Endothelial cell of umbilical vein (primary cell): ENCODE measurements around the gene STX5. TPM values are rescaled to one million over a fixed set of nuclear protein-coding genes. Genes with fewer than 3 reads are reported as not detected.
"Not testable (repeated sequence)": the region's sequence is repeated elsewhere in the genome, so short reads cannot be mapped to it uniquely, and the experiment has no call there.

ENCODE experiments used
- BruUV-seq: library from RNA; stranded (reverse); fragments of 400-500 nt; replicated peaks from 2 replicates; lab custom pipeline; 2021; lab: Mats Ljungman, UMichigan
- CTCF ChIA-PET: fragments of 300-600, 350-600 bp; sonication (Branson Sonifier 250); formaldehyde crosslinking; loops from one replicate; lab custom pipeline; 2021; ENCODE audit warnings: antibody characterized with exemption, inconsistent platforms; lab: Charles Lee
- POLR2A ChIA-PET: fragments of 300-600, 350-600 bp; sonication (Branson Sonifier 250); formaldehyde crosslinking; loops from one replicate; lab custom pipeline; 2021; ENCODE audit warnings: antibody characterized with exemption, inconsistent platforms; lab: Charles Lee
- DNase-seq: peaks from one replicate; pipeline ENCODE4 v3.0.0-alpha.2; 2011; ENCODE audit warnings: low read depth, low spot score
- FAIRE-seq: peaks from 2 replicates; lab custom pipeline; 2011; peaks lifted over from hg19 to GRCh38; lab: Jason Lieb, UNC
- H2AFZ ChIP-seq: 2 replicates; pipeline ENCODE4 v1.6.0; 2012; ENCODE audit warnings: low read depth, low read length, control low read depth, inconsistent platforms
- H3K27ac ChIP-seq: 2 replicates; pipeline ENCODE4 v1.5.1; 2011; ENCODE audit warnings: low read depth, mild to moderate bottlenecking, control low read depth, low read length, moderate library complexity; ENCODE audit not compliant: insufficient read depth
- H3K27me3 ChIP-seq, 2 experiments: 2 replicates each; pipeline versions ENCODE4 v1.6.0 to v1.6.1; 2011; ENCODE audit warnings: low read length in 2 of 2, mixed read lengths in 1 of 2; ENCODE audit not compliant: control insufficient read depth in 2 of 2, insufficient read depth in 2 of 2
- H3K36me3 ChIP-seq, 2 experiments: 2 replicates in 1 of 2; 3 replicates in 1 of 2; pipeline ENCODE4 v1.5.1; 2011; ENCODE audit warnings: low read length in 2 of 2, mild to moderate bottlenecking in 1 of 2, moderate library complexity in 1 of 2; ENCODE audit not compliant: control insufficient read depth in 2 of 2, insufficient read depth in 2 of 2; ENCODE audit errors: extremely low read depth in 1 of 2
- H3K4me1 ChIP-seq: 3 replicates; pipeline ENCODE4 v1.5.1; 2011; ENCODE audit warnings: mild to moderate bottlenecking, low read length; ENCODE audit not compliant: control insufficient read depth, insufficient read depth; ENCODE audit errors: extremely low read depth
- H3K4me2 ChIP-seq: 2 replicates; pipeline ENCODE4 v1.6.1; 2011; ENCODE audit warnings: low read length, control low read depth, mixed read lengths; ENCODE audit not compliant: insufficient read depth
- H3K4me3 ChIP-seq, 3 experiments: fragments of 200-600 bp in 1 of 3; sonication (generic), shearing (Covaris generic) in 1 of 3; replicated peaks in 1 of 3; 2 replicates each; pipeline ENCODE4 v1.5.1; 2011 to 2016; ENCODE audit warnings: control low read depth in 3 of 3, low read length in 3 of 3, mild to moderate bottlenecking in 2 of 3, inconsistent platforms in 1 of 3, low read depth in 1 of 3, moderate library complexity in 1 of 3; ENCODE audit not compliant: insufficient read depth in 1 of 3
- H3K79me2 ChIP-seq: 2 replicates; pipeline ENCODE4 v1.6.0; 2012; ENCODE audit warnings: low read length, inconsistent platforms; ENCODE audit not compliant: control insufficient read depth, insufficient read depth
- H3K9ac ChIP-seq: replicated peaks from 2 replicates; pipeline ENCODE3; 2011; ENCODE audit warnings: low read length, control low read depth; ENCODE audit not compliant: insufficient read depth; ENCODE audit errors: extremely low read depth
- H3K9me1 ChIP-seq: replicated peaks from 3 replicates; pipeline ENCODE4 v1.6.0; 2011; ENCODE audit warnings: mild to moderate bottlenecking, low read length; ENCODE audit not compliant: control insufficient read depth, insufficient read depth; ENCODE audit errors: extremely low read depth
- H3K9me3 ChIP-seq: replicated peaks from 2 replicates; pipeline ENCODE4 v1.5.1; 2012; ENCODE audit warnings: low read length, inconsistent platforms; ENCODE audit not compliant: control insufficient read depth, insufficient read depth
- H4K20me1 ChIP-seq: replicated peaks from 2 replicates; pipeline ENCODE3; 2011; ENCODE audit warnings: mild to moderate bottlenecking, low read length; ENCODE audit not compliant: control insufficient read depth, insufficient read depth; ENCODE audit errors: extremely low read depth
- JUN ChIP-seq: IDR thresholded peaks from 2 replicates; pipeline ENCODE4 v1.6.1; 2011; ENCODE audit warnings: borderline replicate concordance, low read depth; ENCODE audit not compliant: insufficient read length, insufficient read depth
- MYC ChIP-seq: IDR thresholded peaks from one replicate; pipeline ENCODE4 v1.6.1; 2011; ENCODE audit warnings: mild to moderate bottlenecking, low read depth, low read length
- dilution Hi-C: fragments of 300-500 bp; cut with MboI; formaldehyde crosslinking; loops from one replicate; pipeline ENCODE4 v1.15.0; 2019; ENCODE audit warnings: low sequenced_read_pairs; ENCODE audit not compliant: extremely low pct_ligation_motif_present
- intact Hi-C: fragments of 100-400 bp; cut with micrococcal nuclease; formaldehyde crosslinking; loops from one replicate; pipeline ENCODE4 v1.10.0; 2022
- polyA plus RNA-seq, 4 experiments: library from polyadenylated mRNA; depleted of rRNA in 3 of 4; stranded (reverse) in 3 of 4; unstranded in 1 of 4; fragments of >200 nt; gene quantifications; 2 replicates each; pipeline versions ENCODE4 v1.2.1 to v1.2.3, GENCODE V29; 2011 to 2012; ENCODE audit warnings: missing spikeins in 1 of 4
- total RNA-seq: library from RNA; stranded (reverse); gene quantifications from 2 replicates; pipeline ENCODE4 v1.2.3, GENCODE V29; 2021
- TF ChIP-seq, protein P1 (sequence below), 2 donors: IDR thresholded peaks; 1 replicate in 1 of 2; 2 replicates in 1 of 2; pipeline ENCODE4 v1.5.1; 2011; ENCODE audit warnings: low read length in 2 of 2, mild to moderate bottlenecking in 2 of 2, moderate library complexity in 2 of 2, control low read depth in 1 of 2, inconsistent platforms in 1 of 2, low read depth in 1 of 2; ENCODE audit not compliant: insufficient read depth in 1 of 2; ENCODE audit errors: extremely low read depth in 1 of 2

The STX5 gene
- total and polyA plus RNA-seq, 2 donors (not counting 3 experiments of a cell fraction or from before 2014, with no cell fraction given): 41.3 to 46.4 TPM

DNA sequence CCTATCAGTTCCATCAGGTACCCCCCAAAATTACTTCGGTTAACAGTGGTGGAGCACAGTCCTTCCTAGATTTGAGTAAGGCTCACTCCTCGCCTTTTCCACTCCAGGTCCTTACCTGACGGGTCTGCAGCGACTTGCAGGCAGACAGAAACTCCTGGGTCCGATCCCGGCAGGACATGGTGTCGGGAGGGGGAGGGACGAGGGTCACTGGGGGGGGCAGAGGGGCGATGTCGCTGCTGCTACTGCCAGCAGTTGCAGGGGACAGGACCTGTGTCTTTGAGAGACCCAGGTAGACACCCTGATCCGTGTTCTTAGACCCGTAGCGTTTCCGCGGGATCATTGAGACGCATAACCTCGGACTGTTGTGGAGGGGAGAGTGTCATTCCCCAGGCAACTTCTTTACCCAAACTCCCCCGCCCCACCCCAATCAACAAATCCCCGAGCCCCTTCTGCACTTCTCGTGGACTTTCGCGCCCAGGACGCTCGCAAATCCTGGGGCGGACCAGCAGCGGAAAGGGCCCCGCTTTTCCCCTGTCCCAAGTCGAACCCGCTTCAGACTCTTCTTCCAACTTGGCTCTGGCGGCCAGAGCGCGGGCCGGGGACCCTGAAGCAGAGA lies 839 bp downstream of the STX5 start:
- H3K27me3 ChIP-seq: no peaks in the 10 kb centered on the region
- no peak for DNase-seq
- H4K20me1 ChIP-seq: no peaks in the 10 kb centered on the region
- no peak for TF ChIP-seq JUN
- TF ChIP-seq, protein P1, sequence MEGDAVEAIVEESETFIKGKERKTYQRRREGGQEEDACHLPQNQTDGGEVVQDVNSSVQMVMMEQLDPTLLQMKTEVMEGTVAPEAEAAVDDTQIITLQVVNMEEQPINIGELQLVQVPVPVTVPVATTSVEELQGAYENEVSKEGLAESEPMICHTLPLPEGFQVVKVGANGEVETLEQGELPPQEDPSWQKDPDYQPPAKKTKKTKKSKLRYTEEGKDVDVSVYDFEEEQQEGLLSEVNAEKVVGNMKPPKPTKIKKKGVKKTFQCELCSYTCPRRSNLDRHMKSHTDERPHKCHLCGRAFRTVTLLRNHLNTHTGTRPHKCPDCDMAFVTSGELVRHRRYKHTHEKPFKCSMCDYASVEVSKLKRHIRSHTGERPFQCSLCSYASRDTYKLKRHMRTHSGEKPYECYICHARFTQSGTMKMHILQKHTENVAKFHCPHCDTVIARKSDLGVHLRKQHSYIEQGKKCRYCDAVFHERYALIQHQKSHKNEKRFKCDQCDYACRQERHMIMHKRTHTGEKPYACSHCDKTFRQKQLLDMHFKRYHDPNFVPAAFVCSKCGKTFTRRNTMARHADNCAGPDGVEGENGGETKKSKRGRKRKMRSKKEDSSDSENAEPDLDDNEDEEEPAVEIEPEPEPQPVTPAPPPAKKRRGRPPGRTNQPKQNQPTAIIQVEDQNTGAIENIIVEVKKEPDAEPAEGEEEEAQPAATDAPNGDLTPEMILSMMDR (IDR thresholded peaks at IDR 0.05; ENCODE audit: extremely low read depth in 1 of 2, insufficient read depth in 1 of 2, low read depth in 1 of 2, low read length in 2 of 2): no peak
- TF ChIP-seq MYC: no peak
- no peaks in the 10 kb centered on the region for H3K9me3 ChIP-seq
- peak overlapping the region; percentile 30 for H2AFZ ChIP-seq
- peak overlapping the region; percentile 76 for H3K27ac ChIP-seq
- peaks cover 13% of the 10 kb centered on the region for H3K4me1 ChIP-seq
- POLR2A ChIA-PET: interaction anchor here (0.7 to 2.2 kb wide), 9 partner anchors 10 to 77 kb away, joined by 3 to 65 read pairs (median 5); partner anchors contain the start of genes TMEM179B, WDR74 and ZBTB3
- no peaks in the 10 kb centered on the region for H3K9me1 ChIP-seq
- peak overlapping the region; percentile 91 for H3K4me2 ChIP-seq
- peak overlapping the region; percentile 62 to 82 (median 75) for H3K4me3 ChIP-seq
- peaks cover 10 to 24% of the 10 kb centered on the region in 2 experiments for H3K36me3 ChIP-seq
- FAIRE-seq: no peak
- dilution Hi-C loops: no loop called here
- CTCF ChIA-PET: interaction anchor here (1.8 to 1.9 kb wide), 2 partner anchors 44 to 45 kb away, joined by 7 to 17 read pairs; no protein-coding TSS in a partner anchor
- H3K79me2 ChIP-seq: peaks cover 27% of the 10 kb centered on the region
- no TSS peak for BruUV-seq
- peak overlapping the region; percentile 91 for H3K9ac ChIP-seq
- intact Hi-C loops: loop anchor here (1.0 to 5.0 kb wide), 2 partner anchors 26 to 434 kb away; partner anchors contain the start of gene NXF1

DNA sequence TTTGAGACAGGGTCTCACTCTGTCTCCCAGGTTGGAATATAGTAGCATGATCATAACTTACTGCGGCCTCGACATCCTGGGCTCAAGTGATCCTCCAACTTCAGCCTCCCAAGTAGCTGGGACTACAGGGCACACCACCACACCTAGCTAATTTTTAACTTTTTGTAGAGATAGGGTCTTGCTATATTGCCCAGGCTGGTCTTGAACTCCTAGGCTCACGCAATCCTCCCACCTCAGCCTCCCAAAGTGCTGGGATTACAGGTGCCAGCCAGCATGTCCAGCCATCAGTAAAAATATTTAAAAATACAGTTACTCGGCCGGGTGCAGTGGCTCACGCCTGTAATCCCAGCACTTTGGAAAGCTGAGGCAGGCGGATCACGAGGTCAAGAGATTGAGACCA lies 3.7 kb downstream of the STX5 start:
- ChIA-PET CTCF (interaction anchor here (1.2 to 2.1 kb wide), 2 partner anchors 14 to 42 kb away, joined by 3 to 8 read pairs; no protein-coding TSS in a partner anchor), POLR2A (interaction anchor here (0.5 to 1.3 kb wide), 2 partner anchors 13 to 18 kb away, joined by 3 to 8 read pairs; no protein-coding TSS in a partner anchor)
- H3K4me3 ChIP-seq, FAIRE-seq, intact Hi-C loops, H3K9me3 ChIP-seq, H4K20me1 ChIP-seq, dilution Hi-C loops, H3K9me1 ChIP-seq, H3K9ac ChIP-seq, H3K4me2 ChIP-seq, H3K27ac ChIP-seq, H2AFZ ChIP-seq, BruUV-seq, DNase-seq, H3K27me3 ChIP-seq: not testable (repeated sequence)
- peaks cover 9 to 35% of the 10 kb centered on the region in 2 experiments for H3K36me3 ChIP-seq
- H3K79me2 ChIP-seq: peaks cover 26% of the 10 kb centered on the region
- H3K4me1 ChIP-seq: peaks cover 13% of the 10 kb centered on the region
